Lower lobe of right lung (tissue), 2 donors: ENCODE measurements around the gene GABRP. TPM values are rescaled to one million over a fixed set of nuclear protein-coding genes. Genes with fewer than 3 reads are reported as not detected.

Source experiments
- ATAC-seq, 2 donors: fragments of 200-7000 bp; cut with Tn5 transposase; one replicate each; pipeline ENCODE4 v1.9.1; 2020 to 2022; ENCODE audit warnings: mild to moderate bottlenecking in 2 of 2, moderate library complexity in 2 of 2
- DNase-seq: peaks from one replicate; pipeline ENCODE4 v3.0.0-alpha.2; 2020
- H3K27ac ChIP-seq: fragments of 200-600 bp; one replicate; pipeline ENCODE4 v1.8.0; 2022
- H3K27me3 ChIP-seq: fragments of 200-600 bp; one replicate; pipeline ENCODE4 v1.8.0; 2022; ENCODE audit warnings: low read depth
- H3K36me3 ChIP-seq: fragments of 200-600 bp; one replicate; pipeline ENCODE4 v1.8.0; 2022; ENCODE audit warnings: mild to moderate bottlenecking
- H3K4me1 ChIP-seq: fragments of 200-600 bp; one replicate; pipeline ENCODE4 v1.8.0; 2022
- H3K4me3 ChIP-seq: fragments of 200-600 bp; one replicate; pipeline ENCODE4 v1.8.0; 2022; ENCODE audit warnings: mild to moderate bottlenecking
- H3K9me3 ChIP-seq: fragments of 200-600 bp; one replicate; pipeline ENCODE4 v1.8.0; 2022
- CTCF ChIP-seq: fragments of 200-600 bp; IDR thresholded peaks from one replicate; pipeline ENCODE4 v1.8.0; 2022; ENCODE audit warnings: antibody characterized with exemption, mild to moderate bottlenecking
- intact Hi-C: fragments of 100-400 bp; cut with DNase I; formaldehyde crosslinking; loops from one replicate; pipeline ENCODE4 v1.11.0; 2022
- total RNA-seq: library from RNA; stranded (reverse); fragmentation: NEBNext Ultra II Directional; extraction: Animal tissue kit (Norgen Biotek cat#: 25700); gene quantifications from one replicate; pipeline ENCODE4 v1.2.1, GENCODE V29; 2021
- donor health status: DM: no; HTN: yes; CAD: no; lungs with severe emphysema.

The GABRP gene
- total RNA-seq, 1 donor from 2014 or later = 0.38 TPM

GRCh38 chr5:170746075-170746960, 37.2 kb upstream of the GABRP start:
- Histone ChIP-seq H3K27me3 (peaks cover 15% of the 10 kb centered on the region), H3K27ac (peak overlapping the region; percentile 42), H3K4me3 (no peak overlapping the region), H3K4me1 (peaks cover 29% of the 10 kb centered on the region), H3K9me3 (no peaks in the 10 kb centered on the region), H3K36me3 (no peaks in the 10 kb centered on the region)
- TF ChIP-seq CTCF = no peak
- no peak for DNase-seq
- ATAC-seq = no peak
- intact Hi-C loops = loop anchor here (5.0 kb wide), 1 partner anchor 46 kb away; no protein-coding TSS in a partner anchor

- H3K36me3 ChIP-seq = no peaks in the 10 kb centered on the region
- no peak overlapping the region for H3K4me3 ChIP-seq
- H3K27me3 ChIP-seq = peaks cover 15% of the 10 kb centered on the region
- TF ChIP-seq CTCF = no peak
- no peaks in the 10 kb centered on the region for H3K9me3 ChIP-seq
- DNase-seq (no peak), ATAC-seq (no peak)
- H3K4me1 ChIP-seq = peaks cover 29% of the 10 kb centered on the region
- H3K27ac ChIP-seq = no peak overlapping the region
- intact Hi-C loops = loop anchor here (5.0 kb wide), 1 partner anchor 45 kb away; no protein-coding TSS in a partner anchor
Observed at GRCh38 chr5:170746961-170747340, 36.6 kb upstream of the GABRP start.

- DNase-seq (no peak), ATAC-seq (no peak)
- no peak overlapping the region for H3K27ac ChIP-seq
- H3K9me3 ChIP-seq = no peaks in the 10 kb centered on the region
- no peaks in the 10 kb centered on the region for H3K36me3 ChIP-seq
- H3K27me3 ChIP-seq = peaks cover 15% of the 10 kb centered on the region
- no peak for TF ChIP-seq CTCF
- intact Hi-C loops = loop anchor here (5.0 kb wide), 1 partner anchor 45 kb away; no protein-coding TSS in a partner anchor
- no peak overlapping the region for H3K4me3 ChIP-seq
- H3K4me1 ChIP-seq = peaks cover 29% of the 10 kb centered on the region
Observed at GRCh38 chr5:170747357-170747756, 36.2 kb upstream of the GABRP start.

- Histone ChIP-seq H3K9me3 (no peaks in the 10 kb centered on the region), H3K27me3 (peaks cover 15% of the 10 kb centered on the region), H3K4me1 (peaks cover 29% of the 10 kb centered on the region), H3K4me3 (no peak overlapping the region), H3K36me3 (no peaks in the 10 kb centered on the region), H3K27ac (no peak overlapping the region)
- DNase-seq (no peak), ATAC-seq (no peak)
- TF ChIP-seq CTCF = no peak
- intact Hi-C loops = loop anchor here (5.0 kb wide), 1 partner anchor 44 kb away; no protein-coding TSS in a partner anchor
Observed at GRCh38 chr5:170747851-170748250, 35.7 kb upstream of the GABRP start.

- H3K4me1 ChIP-seq = peaks cover 28% of the 10 kb centered on the region
- H3K4me3 ChIP-seq = no peak overlapping the region
- no peak for TF ChIP-seq CTCF
- H3K36me3 ChIP-seq = no peaks in the 10 kb centered on the region
- ATAC-seq = no peak
- intact Hi-C loops = loop anchor here (5.0 kb wide), 1 partner anchor 43 kb away; no protein-coding TSS in a partner anchor
- no peak overlapping the region for H3K27ac ChIP-seq
- H3K9me3 ChIP-seq = no peaks in the 10 kb centered on the region
- H3K27me3 ChIP-seq = peaks cover 14% of the 10 kb centered on the region
- DNase-seq = no peak
Observed at GRCh38 chr5:170748951-170749471, 34.5 kb upstream of the GABRP start.
